CD4-positive, alpha-beta memory T cell (primary cell): ENCODE results near the gene ULK3. TPM values are rescaled to one million over a fixed set of nuclear protein-coding genes. Genes with fewer than 3 reads are reported as not detected.

Experiments used
- CTCF ChIA-PET: fragments of 350-600 bp; sonication (Branson Sonifier 250); formaldehyde crosslinking; loops from one replicate; lab custom pipeline; 2021; ENCODE audit warnings: inconsistent platforms; ENCODE audit not compliant: partially characterized antibody; lab: Charles Lee
- POLR2A ChIA-PET: fragments of 350-600 bp; sonication (Branson Sonifier 250); formaldehyde crosslinking; loops from one replicate; lab custom pipeline; 2021; ENCODE audit not compliant: partially characterized antibody; lab: Charles Lee
- DNase-seq, 5 donors: peaks; one replicate each; pipeline versions ENCODE4 v3.0.0 to v3.0.0-alpha.2; 2020 to 2022; ENCODE audit warnings: mixed read lengths in 1 of 5
- H3K27ac ChIP-seq: one replicate; pipeline ENCODE4 v1.7.0; 2013; ENCODE audit warnings: low read depth, low read length
- H3K27me3 ChIP-seq: 2 replicates; pipeline ENCODE4 v1.7.0; 2013; ENCODE audit warnings: mild to moderate bottlenecking, low read length, moderate library complexity; ENCODE audit not compliant: insufficient read depth
- H3K36me3 ChIP-seq: 2 replicates; pipeline ENCODE4 v1.7.0; 2013; ENCODE audit warnings: mild to moderate bottlenecking, low read length, moderate library complexity; ENCODE audit not compliant: insufficient read depth
- H3K4me1 ChIP-seq: 2 replicates; pipeline ENCODE4 v1.7.0; 2013; ENCODE audit warnings: mild to moderate bottlenecking, low read length, moderate library complexity; ENCODE audit not compliant: insufficient read depth
- H3K4me3 ChIP-seq, 2 donors: one replicate each; pipeline ENCODE4 v1.7.0; 2013; ENCODE audit warnings: low read length in 2 of 2, mild to moderate bottlenecking in 1 of 2
- H3K9me3 ChIP-seq, 2 donors: one replicate each; pipeline ENCODE4 v1.7.0; 2013; ENCODE audit warnings: low read length in 2 of 2, control low read depth in 1 of 2; ENCODE audit not compliant: control insufficient read depth in 1 of 2
- H3K27ac Mint-ChIP-seq, 7 donors: one replicate each; pipeline ENCODE4 v1.8.0; 2020 to 2021; ENCODE audit warnings: mixed read lengths in 7 of 7, mild to moderate bottlenecking in 6 of 7, inconsistent platforms in 3 of 7, moderate library complexity in 3 of 7
- H3K27me3 Mint-ChIP-seq, 2 donors: one replicate each; pipeline ENCODE4 v1.8.0; 2020 to 2021; ENCODE audit warnings: mixed read lengths in 2 of 2
- H3K36me3 Mint-ChIP-seq, 2 donors: one replicate each; pipeline ENCODE4 v1.8.0; 2020 to 2021; ENCODE audit warnings: mixed read lengths in 2 of 2, inconsistent platforms in 1 of 2, mild to moderate bottlenecking in 1 of 2
- H3K4me1 Mint-ChIP-seq, 4 donors: one replicate each; pipeline ENCODE4 v1.8.0; 2020 to 2021; ENCODE audit warnings: mixed read lengths in 4 of 4, mild to moderate bottlenecking in 1 of 4
- H3K4me3 Mint-ChIP-seq, 8 donors: one replicate each; pipeline ENCODE4 v1.8.0; 2020 to 2021; ENCODE audit warnings: mixed read lengths in 8 of 8, mild to moderate bottlenecking in 7 of 8, moderate library complexity in 6 of 8, inconsistent platforms in 3 of 8
- H3K9me3 Mint-ChIP-seq, 8 donors: one replicate each; pipeline ENCODE4 v1.8.0; 2020 to 2021; ENCODE audit warnings: mixed read lengths in 8 of 8, mild to moderate bottlenecking in 5 of 8, inconsistent platforms in 3 of 8, moderate library complexity in 1 of 8
- intact Hi-C: fragments of 100-400 bp; cut with micrococcal nuclease; formaldehyde crosslinking; loops from one replicate; pipeline ENCODE4 v1.15.1; 2023
- polyA plus RNA-seq, 2 donors: library from polyadenylated mRNA; unstranded; fragments of 300-500 nt; fragmentation: Illumina TruSeq; gene quantifications; one replicate each; pipeline ENCODE4 v1.2.3, GENCODE V29; 2021
- total RNA-seq, 2 experiments: library from RNA; stranded (reverse); gene quantifications; one replicate each; pipeline ENCODE4 v1.2.3, GENCODE V29; 2021

Gene ULK3
- total and polyA plus RNA-seq, 4 experiments from 2014 or later, result 33.6 to 88.3 (median 61.7) TPM

GRCh38 chr15:74869726-74870407 is 26.9 kb upstream of the ULK3 start:
- Histone ChIP-seq H3K9me3 (no peaks in the 10 kb centered on the region), H3K4me3 (peak overlapping the region in 1 of 2 donors; percentile 31), H3K4me1 (peaks cover 84% of the 10 kb centered on the region), H3K27ac (peak overlapping the region; percentile 51), H3K27me3 (no peaks in the 10 kb centered on the region), H3K36me3 (no peaks in the 10 kb centered on the region)
- peaks cover 0 to 2% (median 0%) of the 10 kb centered on the region in 8 donors for H3K9me3 Mint-ChIP-seq
- no peaks in the 10 kb centered on the region for H3K27me3 Mint-ChIP-seq
- H3K4me3 Mint-ChIP-seq, result peak overlapping the region; percentile 77 to 100 (median 90)
- POLR2A ChIA-PET, result interaction anchor here (0.8 to 5.5 kb wide), 14 partner anchors 13 to 82 kb away, joined by 3 to 50 read pairs (median 12); partner anchors contain the start of genes COX5A, FAM219B, MPI and ULK3
- peak in 2 of 5 donors; percentile 24 to 50 for DNase-seq
- intact Hi-C loops, result loop anchor here (2.0 kb wide), 1 partner anchor 13 kb away; no protein-coding TSS in a partner anchor
- peaks cover 57 to 88% (median 71%) of the 10 kb centered on the region in 4 donors for H3K4me1 Mint-ChIP-seq
- peak overlapping the region; percentile 54 to 98 (median 93) for H3K27ac Mint-ChIP-seq
- peaks cover 21 to 37% of the 10 kb centered on the region in 2 donors for H3K36me3 Mint-ChIP-seq
- CTCF ChIA-PET, result interaction anchor here (0.9 to 4.7 kb wide), 17 partner anchors 11 to 99 kb away, joined by 3 to 79 read pairs (median 6); partner anchors contain the start of genes FAM219B and ULK3

GRCh38 chr15:74869372-74869725 is 26.4 kb upstream of the ULK3 start:
- Mint-ChIP-seq H3K9me3 (peaks cover 0 to 2% (median 0%) of the 10 kb centered on the region in 8 donors), H3K4me1 (peaks cover 60 to 92% (median 75%) of the 10 kb centered on the region in 4 donors), H3K27me3 (no peaks in the 10 kb centered on the region), H3K36me3 (peaks cover 22 to 39% of the 10 kb centered on the region in 2 donors), H3K4me3 (peak overlapping the region; percentile 77 to 100 (median 90)), H3K27ac (peak overlapping the region; percentile 54 to 98 (median 93))
- peaks cover 89% of the 10 kb centered on the region for H3K4me1 ChIP-seq
- H3K36me3 ChIP-seq, result no peaks in the 10 kb centered on the region
- DNase-seq, result no peak
- peak overlapping the region; percentile 51 for H3K27ac ChIP-seq
- intact Hi-C loops, result no loop called here
- H3K4me3 ChIP-seq, result peak overlapping the region in 1 of 2 donors; percentile 31
- POLR2A ChIA-PET, result interaction anchor here (0.9 to 5.5 kb wide), 12 partner anchors 12 to 81 kb away, joined by 3 to 50 read pairs (median 14); partner anchors contain the start of genes FAM219B, MPI and ULK3
- CTCF ChIA-PET, result interaction anchor here (0.9 to 4.7 kb wide), 15 partner anchors 10 to 98 kb away, joined by 3 to 79 read pairs (median 6); partner anchors contain the start of genes FAM219B and ULK3
- no peaks in the 10 kb centered on the region for H3K9me3 ChIP-seq
- no peaks in the 10 kb centered on the region for H3K27me3 ChIP-seq

GRCh38 chr15:74868059-74868458 is 25.1 kb upstream of the ULK3 start:
- peaks cover 91% of the 10 kb centered on the region for H3K4me1 ChIP-seq
- Mint-ChIP-seq H3K36me3 (peaks cover 24 to 42% of the 10 kb centered on the region in 2 donors), H3K27ac (peak overlapping the region; percentile 77 to 98 (median 88)), H3K9me3 (peaks cover 0 to 2% (median 0%) of the 10 kb centered on the region in 8 donors), H3K4me1 (peaks cover 63 to 93% (median 77%) of the 10 kb centered on the region in 4 donors), H3K4me3 (peak overlapping the region; percentile 58 to 87 (median 74)), H3K27me3 (no peaks in the 10 kb centered on the region)
- H3K9me3 ChIP-seq, result no peaks in the 10 kb centered on the region
- POLR2A ChIA-PET, result interaction anchor here (0.8 to 4.6 kb wide), 12 partner anchors 11 to 91 kb away, joined by 3 to 32 read pairs (median 4); partner anchors contain the start of genes FAM219B, MPI and ULK3
- H3K27me3 ChIP-seq, result no peaks in the 10 kb centered on the region
- no peak for DNase-seq
- no peaks in the 10 kb centered on the region for H3K36me3 ChIP-seq
- peak overlapping the region in 1 of 2 donors; percentile 23 for H3K4me3 ChIP-seq
- CTCF ChIA-PET, result interaction anchor here (0.8 to 4.7 kb wide), 10 partner anchors 10 to 99 kb away, joined by 3 to 79 read pairs (median 3); no protein-coding TSS in a partner anchor
- H3K27ac ChIP-seq, result peak overlapping the region; percentile 28
- intact Hi-C loops, result no loop called here

- Histone ChIP-seq H3K27ac (peak overlapping the region; percentile 28), H3K36me3 (no peaks in the 10 kb centered on the region), H3K4me1 (peaks cover 91% of the 10 kb centered on the region), H3K4me3 (peak overlapping the region in 1 of 2 donors; percentile 23), H3K27me3 (no peaks in the 10 kb centered on the region), H3K9me3 (no peaks in the 10 kb centered on the region)
- no peaks in the 10 kb centered on the region for H3K27me3 Mint-ChIP-seq
- peak overlapping the region; percentile 58 to 87 (median 74) for H3K4me3 Mint-ChIP-seq
- peaks cover 0 to 2% (median 0%) of the 10 kb centered on the region in 8 donors for H3K9me3 Mint-ChIP-seq
- DNase-seq, result no peak
- H3K27ac Mint-ChIP-seq, result peak overlapping the region; percentile 77 to 98 (median 88)
- peaks cover 21 to 38% of the 10 kb centered on the region in 2 donors for H3K36me3 Mint-ChIP-seq
- POLR2A ChIA-PET, result interaction anchor here (0.8 to 4.6 kb wide), 12 partner anchors 11 to 90 kb away, joined by 3 to 32 read pairs (median 4); partner anchors contain the start of genes FAM219B and MPI
- intact Hi-C loops, result no loop called here
- H3K4me1 Mint-ChIP-seq, result peaks cover 60 to 88% (median 73%) of the 10 kb centered on the region in 4 donors
- CTCF ChIA-PET, result interaction anchor here (0.8 to 4.7 kb wide), 9 partner anchors 9 to 99 kb away, joined by 3 to 79 read pairs (median 3); no protein-coding TSS in a partner anchor
Observed at GRCh38 chr15:74867466-74868038, 24.6 kb upstream of the ULK3 start.

GRCh38 chr15:74866090-74866489 is 23.1 kb upstream of the ULK3 start:
- Mint-ChIP-seq H3K9me3 (no peaks in the 10 kb centered on the region), H3K4me1 (peaks cover 57 to 79% (median 67%) of the 10 kb centered on the region in 4 donors), H3K36me3 (peaks cover 18 to 34% of the 10 kb centered on the region in 2 donors), H3K27me3 (no peaks in the 10 kb centered on the region), H3K4me3 (peak overlapping the region in 6 of 8 donors; percentile 55 to 75 (median 62)), H3K27ac (peak overlapping the region in 6 of 7 donors; percentile 15 to 98 (median 88))
- ChIA-PET CTCF (interaction anchor here (1.0 to 1.1 kb wide), 2 partner anchors 17 to 231 kb away, joined by 3 read pairs; no protein-coding TSS in a partner anchor), POLR2A (interaction anchor here (1.0 to 1.5 kb wide), 4 partner anchors 22 to 40 kb away, joined by 3 to 4 read pairs (median 4); partner anchors contain the start of gene FAM219B)
- Histone ChIP-seq H3K9me3 (no peaks in the 10 kb centered on the region), H3K27ac (no peak overlapping the region), H3K36me3 (no peaks in the 10 kb centered on the region), H3K4me1 (peaks cover 77% of the 10 kb centered on the region), H3K27me3 (no peaks in the 10 kb centered on the region), H3K4me3 (no peak overlapping the region)
- no peak for DNase-seq
- intact Hi-C loops, result no loop called here

- Histone ChIP-seq H3K4me1 (peaks cover 69% of the 10 kb centered on the region), H3K27me3 (no peaks in the 10 kb centered on the region), H3K9me3 (no peaks in the 10 kb centered on the region), H3K4me3 (no peak overlapping the region), H3K36me3 (no peaks in the 10 kb centered on the region), H3K27ac (no peak overlapping the region)
- H3K4me1 Mint-ChIP-seq, result peaks cover 50 to 72% (median 59%) of the 10 kb centered on the region in 4 donors
- H3K27me3 Mint-ChIP-seq, result no peaks in the 10 kb centered on the region
- ChIA-PET POLR2A (interaction anchor here (0.6 to 1.5 kb wide), 3 partner anchors 8 to 41 kb away, joined by 3 to 5 read pairs (median 3); partner anchors contain the start of genes FAM219B and SCAMP2), CTCF (interaction anchor here (1.6 kb wide), 1 partner anchor 16 kb away, joined by 3 read pairs; no protein-coding TSS in a partner anchor)
- no peaks in the 10 kb centered on the region for H3K9me3 Mint-ChIP-seq
- peak overlapping the region; percentile 60 to 98 (median 93) for H3K27ac Mint-ChIP-seq
- H3K36me3 Mint-ChIP-seq, result peaks cover 18 to 29% of the 10 kb centered on the region in 2 donors
- peak overlapping the region in 6 of 8 donors; percentile 1 to 75 (median 62) for H3K4me3 Mint-ChIP-seq
- intact Hi-C loops, result no loop called here
- DNase-seq, result no peak
Observed at GRCh38 chr15:74865316-74865715, 22.4 kb upstream of the ULK3 start.
